ENCODE data around the gene TMEM258. TPM values are rescaled to one million over a fixed set of nuclear protein-coding genes. Genes with fewer than 3 reads are reported as not detected.
A peak's percentile ranks its signal among the peaks of the same experiment; 100 is the strongest.

Gene TMEM258
- total and polyA plus RNA-seq, 9 of the 15 experiments (the other 6 are each of a cell fraction or from before 2014, with no cell fraction given): 97.2 to 856 (median 231) TPM

GRCh38 chr11:61841636-61842527 is 49.5 kb upstream of the TMEM258 start (continued):
- TF ChIP-seq FOXM1 (IDR thresholded peaks at IDR 0.05; ENCODE audit: low read depth): peak; percentile 89
- no peak for TF ChIP-seq FOXM1 (CRISPR knock-in tag; IDR thresholded peaks at IDR 0.05; ENCODE audit: low read depth)
- TF ChIP-seq UBTF (IDR thresholded peaks at IDR 0.05; ENCODE audit: borderline replicate concordance in 1 of 2, low read depth in 2 of 2, low read length in 2 of 2): peak in 1 of 2 experiments; percentile 74; a peak in 1 of 4 replicates
- peak; percentile 64; the same call in 1 of the 2 replicates for TF ChIP-seq JUND (IDR thresholded peaks at IDR 0.05; ENCODE audit: borderline replicate concordance, low read depth, low read length)
- TF ChIP-seq JUND (tag; IDR thresholded peaks at IDR 0.05; ENCODE audit: borderline replicate concordance, low read depth, low read length): peak; percentile 79; the same call in 1 of the 3 replicates
- peak; percentile 96 for TF ChIP-seq LEF1 (IDR thresholded peaks at IDR 0.05)
- no peak for TF ChIP-seq THRB (CRISPR knock-in tag; conservative IDR thresholded peaks at IDR 0.05)
- peak in 1 of 2 experiments; percentile 90; a peak in 2 of 3 replicates for TF ChIP-seq CBX3 (IDR thresholded peaks at IDR 0.05; ENCODE audit: borderline replicate concordance in 1 of 2, low read length in 2 of 2)
- TF ChIP-seq NR4A1 (CRISPR knock-in tag; IDR thresholded peaks at IDR 0.05): peak; percentile 40; the same call in 1 of the 2 replicates
- peak; percentile 66; the same call in 1 of the 2 replicates for TF ChIP-seq NR4A1 (tag; IDR thresholded peaks at IDR 0.05)
- no peak for TF ChIP-seq CREBBP (IDR thresholded peaks at IDR 0.05; ENCODE audit: low read depth, low read length)
- TF ChIP-seq ARID4B (CRISPR knock-in tag; IDR thresholded peaks at IDR 0.05): peak; percentile 53; the same call in 1 of the 2 replicates
- TF ChIP-seq CSDE1 (IDR thresholded peaks at IDR 0.05): no peak; a peak in 1 of 4 replicates
- 0 out of 2 replicates have a peak, but pooled peaks have one; percentile 17 for TF ChIP-seq KLF10 (CRISPR knock-in tag; IDR thresholded peaks at IDR 0.05)
- peak; percentile 95 for TF ChIP-seq BRD9 (IDR thresholded peaks at IDR 0.05; ENCODE audit: low read depth, partially characterized antibody)

Data from K562 (cell line).